Gastrocnemius medialis (tissue), 4 donors: ENCODE measurements around the gene FAM53A. TPM values are rescaled to one million over a fixed set of nuclear protein-coding genes. Genes with fewer than 3 reads are reported as not detected.

ENCODE experiments used
- ATAC-seq, 2 donors: fragments of 150-250 bp; one replicate each; pipeline ENCODE4 v1.9.1; 2016
- DNase-seq, 2 donors: peaks; one replicate each; pipeline ENCODE4 v3.0.0-alpha.2; 2019
- H3K27ac ChIP-seq, 4 donors: fragments of 200-600 bp; sonication (generic); 1 replicate in 1 of 4; 2 replicates in 3 of 4; pipeline ENCODE4 v1.5.1; 2016 to 2018; ENCODE audit warnings: mild to moderate bottlenecking in 2 of 4, moderate library complexity in 1 of 4
- H3K27me3 ChIP-seq, 3 donors: fragments of 200-600 bp; sonication (generic) in 2 of 3; 1 replicate in 1 of 3; 2 replicates in 2 of 3; pipeline versions ENCODE4 v1.5.1 to v1.6.0; 2016 to 2019; ENCODE audit warnings: mild to moderate bottlenecking in 1 of 3, moderate library complexity in 1 of 3
- H3K36me3 ChIP-seq, 2 donors: fragments of 200-600 bp; sonication (generic) in 1 of 2; one replicate each; pipeline ENCODE4 v1.5.1; 2017 to 2018
- H3K4me1 ChIP-seq, 2 donors: fragments of 200-600 bp; sonication (generic) in 1 of 2; one replicate each; pipeline ENCODE4 v1.5.1; 2016 to 2017; ENCODE audit warnings: mild to moderate bottlenecking in 2 of 2
- H3K4me3 ChIP-seq, 4 donors: fragments of 200-600 bp; sonication (generic) in 3 of 4; 1 replicate in 1 of 4; 2 replicates in 3 of 4; pipeline ENCODE4 v1.5.1; 2016 to 2019; ENCODE audit warnings: mild to moderate bottlenecking in 2 of 4
- H3K9me3 ChIP-seq, 3 donors: fragments of 200-600 bp; sonication (generic) in 2 of 3; 1 replicate in 1 of 3; 2 replicates in 2 of 3; pipeline ENCODE4 v1.5.1; 2016 to 2019
- POLR2A ChIP-seq, 2 donors: fragments of 450-650 bp; IDR thresholded peaks; one replicate each; pipeline ENCODE4 v1.6.1; 2017; ENCODE audit warnings: antibody characterized with exemption in 2 of 2, mild to moderate bottlenecking in 2 of 2, moderate library complexity in 2 of 2
- in situ Hi-C, 4 donors: fragments of 200-750 bp; cut with MboI; loops; one replicate each; pipeline versions ENCODE4 v1.15.0 to v1.8.0; 2017; ENCODE audit warnings: low sequenced_read_pairs in 4 of 4
- intact Hi-C: fragments of 100-400 bp; cut with DNase I; formaldehyde crosslinking; loops from one replicate; pipeline ENCODE4 v1.15.1; 2023; ENCODE audit warnings: low total_unique reads
- total RNA-seq, 4 donors: library from RNA; depleted of rRNA; stranded (reverse); fragments of >200 nt; gene quantifications; one replicate each; pipeline versions ENCODE4 v1.1.0 to v1.2.3, GENCODE V29; 2016
- TF ChIP-seq, protein P1 (sequence below), 5 experiments: fragments of 450-650 bp in 3 of 5; fragments of 200-600 bp in 2 of 5; sonication (generic) in 2 of 5; IDR thresholded peaks in 4 of 5; conservative IDR thresholded peaks in 1 of 5; 1 replicate in 4 of 5; 2 replicates in 1 of 5; pipeline ENCODE4 v1.5.1; 2016 to 2019; ENCODE audit warnings: antibody characterized with exemption in 5 of 5, mild to moderate bottlenecking in 3 of 5, moderate library complexity in 3 of 5

Gene FAM53A
- total RNA-seq, 4 donors from 2014 or later: 1.8 to 5.2 (median 2.8) TPM

DNA sequence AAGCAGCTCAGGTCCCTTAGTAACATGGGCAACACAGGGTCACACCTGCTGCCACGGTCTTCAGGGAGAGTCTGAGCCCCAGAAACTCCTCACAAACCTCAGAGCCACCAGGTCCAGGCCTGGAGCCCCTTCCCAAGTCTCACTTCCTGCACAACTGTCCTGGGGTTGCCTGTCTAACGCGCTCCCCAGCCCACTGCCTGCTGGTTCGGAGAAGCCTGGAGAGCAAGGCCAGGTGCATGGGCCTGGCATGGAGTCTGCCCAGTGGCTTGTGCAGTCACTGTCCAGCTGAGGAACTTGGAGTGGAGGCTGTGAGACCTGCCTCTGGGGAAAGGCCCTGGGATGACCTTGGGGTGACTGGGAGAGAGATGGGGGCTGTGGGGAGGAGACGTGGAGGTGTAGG lies 28.0 kb downstream of the FAM53A start:
- H3K4me3 ChIP-seq: no peak overlapping the region
- H3K27me3 ChIP-seq: no peaks in the 10 kb centered on the region
- ATAC-seq (no peak), DNase-seq (no peak)
- H3K4me1 ChIP-seq: no peaks in the 10 kb centered on the region
- no peaks in the 10 kb centered on the region for H3K9me3 ChIP-seq
- H3K36me3 ChIP-seq: no peaks in the 10 kb centered on the region
- TF ChIP-seq POLR2A (IDR thresholded peaks at IDR 0.05): no peak
- TF ChIP-seq, protein P1, sequence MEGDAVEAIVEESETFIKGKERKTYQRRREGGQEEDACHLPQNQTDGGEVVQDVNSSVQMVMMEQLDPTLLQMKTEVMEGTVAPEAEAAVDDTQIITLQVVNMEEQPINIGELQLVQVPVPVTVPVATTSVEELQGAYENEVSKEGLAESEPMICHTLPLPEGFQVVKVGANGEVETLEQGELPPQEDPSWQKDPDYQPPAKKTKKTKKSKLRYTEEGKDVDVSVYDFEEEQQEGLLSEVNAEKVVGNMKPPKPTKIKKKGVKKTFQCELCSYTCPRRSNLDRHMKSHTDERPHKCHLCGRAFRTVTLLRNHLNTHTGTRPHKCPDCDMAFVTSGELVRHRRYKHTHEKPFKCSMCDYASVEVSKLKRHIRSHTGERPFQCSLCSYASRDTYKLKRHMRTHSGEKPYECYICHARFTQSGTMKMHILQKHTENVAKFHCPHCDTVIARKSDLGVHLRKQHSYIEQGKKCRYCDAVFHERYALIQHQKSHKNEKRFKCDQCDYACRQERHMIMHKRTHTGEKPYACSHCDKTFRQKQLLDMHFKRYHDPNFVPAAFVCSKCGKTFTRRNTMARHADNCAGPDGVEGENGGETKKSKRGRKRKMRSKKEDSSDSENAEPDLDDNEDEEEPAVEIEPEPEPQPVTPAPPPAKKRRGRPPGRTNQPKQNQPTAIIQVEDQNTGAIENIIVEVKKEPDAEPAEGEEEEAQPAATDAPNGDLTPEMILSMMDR (IDR thresholded peaks at IDR 0.05 in 4 of 5, conservative IDR thresholded peaks at IDR 0.05 in 1 of 5): no peak
- in situ Hi-C loops (no loop called here), intact Hi-C loops (no loop called here)
- no peak overlapping the region for H3K27ac ChIP-seq

DNA sequence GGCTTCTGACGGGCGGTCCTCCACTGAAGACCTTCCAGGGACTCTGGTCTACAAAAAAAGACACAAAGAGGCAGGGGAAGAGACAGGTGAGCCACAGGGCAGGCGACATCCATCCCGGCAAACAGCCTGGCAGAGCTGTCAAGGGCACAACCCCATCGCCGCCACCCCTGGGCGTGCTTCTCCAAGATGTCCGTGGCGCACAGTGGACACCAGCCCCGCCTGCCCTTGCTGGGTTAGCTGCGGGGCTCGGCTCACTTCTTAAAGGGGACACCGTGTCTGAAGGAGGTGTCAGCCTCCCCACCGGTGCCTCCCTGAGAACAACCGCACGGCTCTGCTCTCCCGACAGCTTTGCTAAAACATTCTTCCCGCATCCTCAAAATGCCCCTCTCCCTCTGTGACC lies 28.4 kb downstream of the FAM53A start:
- H3K27me3 ChIP-seq: no peaks in the 10 kb centered on the region
- no peak for DNase-seq
- intact Hi-C loops: no loop called here

DNA sequence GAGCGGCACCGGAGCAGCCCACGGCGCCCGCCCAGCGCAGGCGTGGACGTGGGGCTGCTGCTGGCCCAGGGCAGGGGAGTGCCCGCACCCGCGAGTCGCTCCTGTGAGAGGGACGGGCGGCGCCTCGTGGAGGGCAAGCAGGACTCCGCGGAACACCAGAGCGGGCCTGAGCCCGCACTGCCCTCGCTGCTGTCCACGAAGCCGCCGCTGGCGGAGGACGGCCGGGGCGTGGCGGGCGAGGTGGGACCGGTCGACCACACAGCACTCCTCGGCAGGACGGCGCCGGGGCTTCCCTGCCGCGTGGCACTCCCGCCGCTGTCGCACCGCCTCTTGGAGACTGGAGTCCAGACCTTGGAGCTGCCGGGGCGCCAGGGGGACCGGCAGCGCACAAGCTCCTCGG lies 29.0 kb downstream of the FAM53A start:
- H3K9me3 ChIP-seq: no peaks in the 10 kb centered on the region
- in situ Hi-C loops (no loop called here), intact Hi-C loops (no loop called here)
- ATAC-seq: no peak
- no peak for DNase-seq
- H3K27ac ChIP-seq: no peak overlapping the region
- TF ChIP-seq, protein P1 (IDR thresholded peaks at IDR 0.05 in 4 of 5, conservative IDR thresholded peaks at IDR 0.05 in 1 of 5): no peak
- TF ChIP-seq POLR2A (IDR thresholded peaks at IDR 0.05): no peak
- no peaks in the 10 kb centered on the region for H3K36me3 ChIP-seq
- no peaks in the 10 kb centered on the region for H3K27me3 ChIP-seq
- H3K4me3 ChIP-seq: no peak overlapping the region
- H3K4me1 ChIP-seq: no peaks in the 10 kb centered on the region

More for the DNA sequence above, 28.4 kb downstream of the FAM53A start:
- Histone ChIP-seq H3K36me3 (no peaks in the 10 kb centered on the region), H3K4me3 (no peak overlapping the region), H3K9me3 (no peaks in the 10 kb centered on the region), H3K27ac (no peak overlapping the region), H3K4me1 (no peaks in the 10 kb centered on the region)
- TF ChIP-seq, protein P1 (IDR thresholded peaks at IDR 0.05 in 4 of 5, conservative IDR thresholded peaks at IDR 0.05 in 1 of 5): no peak
- no peak for TF ChIP-seq POLR2A (IDR thresholded peaks at IDR 0.05)
- no peak for ATAC-seq
- in situ Hi-C loops: no loop called here

DNA sequence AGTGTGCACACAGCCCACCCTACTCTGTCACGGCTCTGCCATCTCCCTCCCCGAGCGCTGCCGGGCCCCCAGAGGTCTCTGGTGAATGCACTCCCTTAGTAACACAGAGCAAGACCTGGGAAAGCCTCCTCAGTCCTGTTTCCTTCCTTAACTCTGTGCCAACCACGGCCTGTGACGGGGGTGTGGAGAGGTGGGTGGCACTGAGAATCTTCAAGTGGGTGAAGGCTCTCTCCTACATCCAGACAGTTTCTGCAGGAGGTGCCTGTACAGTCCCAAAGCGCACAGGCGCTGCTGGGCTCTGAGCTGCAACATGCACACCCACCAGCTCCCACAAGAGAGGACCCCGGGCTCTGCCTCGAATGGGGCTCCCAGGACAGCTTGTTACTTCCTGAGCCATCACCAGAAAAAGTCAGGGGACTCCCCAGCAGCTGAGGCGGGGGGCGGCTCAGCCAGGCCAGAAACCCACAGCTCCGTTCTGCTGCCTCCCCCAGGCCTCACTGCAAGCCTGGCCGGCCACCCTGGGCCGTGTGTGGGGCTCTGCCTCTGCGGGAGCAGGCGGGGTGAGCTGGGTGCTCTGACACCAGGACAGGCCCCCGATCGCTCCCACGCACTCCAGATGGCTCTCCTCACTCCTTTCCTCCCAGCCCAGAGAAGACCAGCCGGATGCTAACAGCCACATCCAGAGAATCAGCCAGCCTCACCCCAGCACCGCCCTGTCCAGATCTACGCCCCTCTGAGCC lies 29.7 kb downstream of the FAM53A start:
- intact Hi-C loops: no loop called here

More for the DNA sequence above, 29.7 kb downstream of the FAM53A start:
- Histone ChIP-seq H3K4me3 (no peak overlapping the region), H3K4me1 (no peaks in the 10 kb centered on the region), H3K9me3 (no peaks in the 10 kb centered on the region), H3K36me3 (no peaks in the 10 kb centered on the region), H3K27me3 (no peaks in the 10 kb centered on the region), H3K27ac (no peak overlapping the region)
- ATAC-seq (no peak), DNase-seq (no peak)
- TF ChIP-seq POLR2A (IDR thresholded peaks at IDR 0.05): no peak
- TF ChIP-seq, protein P1 (IDR thresholded peaks at IDR 0.05 in 4 of 5, conservative IDR thresholded peaks at IDR 0.05 in 1 of 5): no peak
- in situ Hi-C loops: no loop called here
